K562 (cell line): ENCODE results near the gene ABHD5.

Source experiments
- CREM ChIP-seq: IDR thresholded peaks from 2 replicates; pipeline ENCODE4 v1.6.1; 2014; ENCODE audit warnings: antibody characterized with exemption, low read depth
- RBM39 ChIP-seq: fragments of 200-400 bp; formaldehyde crosslinking; optimal IDR thresholded peaks from 2 replicates; pipeline ENCODE3; 2018; ENCODE audit warnings: low read depth, low read length
- WHSC1 ChIP-seq: IDR thresholded peaks from one replicate; pipeline ENCODE4 v1.6.1; 2012; ENCODE audit warnings: low read length, control low read depth, inconsistent platforms
- TF ChIP-seq, protein P1 (sequence below): fragments of 450-650 bp; IDR thresholded peaks from 2 replicates; pipeline ENCODE4 v1.6.1; 2017; ENCODE audit warnings: antibody characterized with exemption

DNA sequence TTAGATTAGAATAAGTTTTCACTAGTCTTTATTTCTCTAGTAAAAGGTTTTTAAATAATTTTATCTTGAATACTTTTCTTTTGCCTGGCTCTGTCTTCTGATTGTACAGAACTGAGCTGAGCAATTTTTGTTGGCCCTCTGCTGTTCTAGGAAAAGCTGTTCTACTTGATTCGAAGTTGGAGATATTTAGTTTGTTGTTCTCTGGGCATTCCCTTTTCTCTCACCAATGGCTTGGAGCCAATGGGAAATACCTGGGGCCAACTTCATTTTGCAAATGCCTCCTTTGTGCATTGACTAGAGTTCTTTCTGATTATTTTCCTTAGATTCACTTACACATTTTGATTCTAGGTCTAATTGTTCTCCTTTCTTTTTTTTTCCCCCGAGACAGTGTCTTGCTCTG, 16.5 kb downstream of the ABHD5 start:
- no peak for TF ChIP-seq CREM
- TF ChIP-seq, protein P1, sequence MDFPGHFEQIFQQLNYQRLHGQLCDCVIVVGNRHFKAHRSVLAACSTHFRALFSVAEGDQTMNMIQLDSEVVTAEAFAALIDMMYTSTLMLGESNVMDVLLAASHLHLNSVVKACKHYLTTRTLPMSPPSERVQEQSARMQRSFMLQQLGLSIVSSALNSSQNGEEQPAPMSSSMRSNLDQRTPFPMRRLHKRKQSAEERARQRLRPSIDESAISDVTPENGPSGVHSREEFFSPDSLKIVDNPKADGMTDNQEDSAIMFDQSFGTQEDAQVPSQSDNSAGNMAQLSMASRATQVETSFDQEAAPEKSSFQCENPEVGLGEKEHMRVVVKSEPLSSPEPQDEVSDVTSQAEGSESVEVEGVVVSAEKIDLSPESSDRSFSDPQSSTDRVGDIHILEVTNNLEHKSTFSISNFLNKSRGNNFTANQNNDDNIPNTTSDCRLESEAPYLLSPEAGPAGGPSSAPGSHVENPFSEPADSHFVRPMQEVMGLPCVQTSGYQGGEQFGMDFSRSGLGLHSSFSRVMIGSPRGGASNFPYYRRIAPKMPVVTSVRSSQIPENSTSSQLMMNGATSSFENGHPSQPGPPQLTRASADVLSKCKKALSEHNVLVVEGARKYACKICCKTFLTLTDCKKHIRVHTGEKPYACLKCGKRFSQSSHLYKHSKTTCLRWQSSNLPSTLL: no peak
- TF ChIP-seq WHSC1: no peak
- TF ChIP-seq RBM39: no peak
